Measurements from ENCODE around the gene ANKRD40.

GRCh38 chr17:50692448-50693035 lies 15.2 kb downstream of the ANKRD40 start:
- TF ChIP-seq SP1 (IDR thresholded peaks at IDR 0.05; ENCODE audit: low read depth, low read length) (no peak), CBX5 (IDR thresholded peaks at IDR 0.05; ENCODE audit: low read depth) (no peak), ZSCAN29 (IDR thresholded peaks at IDR 0.05) (no peak), KDM1A (IDR thresholded peaks at IDR 0.05; ENCODE audit: borderline replicate concordance) (no peak), MYC (IDR thresholded peaks at IDR 0.05; ENCODE audit: insufficient read depth, insufficient read length, insufficient replicate concordance, low read length, severe bottlenecking) (no peak), JUNB (IDR thresholded peaks at IDR 0.05) (no peak)
- TF ChIP-seq, protein P1, sequence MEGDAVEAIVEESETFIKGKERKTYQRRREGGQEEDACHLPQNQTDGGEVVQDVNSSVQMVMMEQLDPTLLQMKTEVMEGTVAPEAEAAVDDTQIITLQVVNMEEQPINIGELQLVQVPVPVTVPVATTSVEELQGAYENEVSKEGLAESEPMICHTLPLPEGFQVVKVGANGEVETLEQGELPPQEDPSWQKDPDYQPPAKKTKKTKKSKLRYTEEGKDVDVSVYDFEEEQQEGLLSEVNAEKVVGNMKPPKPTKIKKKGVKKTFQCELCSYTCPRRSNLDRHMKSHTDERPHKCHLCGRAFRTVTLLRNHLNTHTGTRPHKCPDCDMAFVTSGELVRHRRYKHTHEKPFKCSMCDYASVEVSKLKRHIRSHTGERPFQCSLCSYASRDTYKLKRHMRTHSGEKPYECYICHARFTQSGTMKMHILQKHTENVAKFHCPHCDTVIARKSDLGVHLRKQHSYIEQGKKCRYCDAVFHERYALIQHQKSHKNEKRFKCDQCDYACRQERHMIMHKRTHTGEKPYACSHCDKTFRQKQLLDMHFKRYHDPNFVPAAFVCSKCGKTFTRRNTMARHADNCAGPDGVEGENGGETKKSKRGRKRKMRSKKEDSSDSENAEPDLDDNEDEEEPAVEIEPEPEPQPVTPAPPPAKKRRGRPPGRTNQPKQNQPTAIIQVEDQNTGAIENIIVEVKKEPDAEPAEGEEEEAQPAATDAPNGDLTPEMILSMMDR (IDR thresholded peaks at IDR 0.05 in 2 of 3, conservative IDR thresholded peaks at IDR 0.05 in 1 of 3; ENCODE audit: control insufficient read depth in 2 of 3, extremely low read depth in 1 of 3, insufficient read depth in 1 of 3, low read depth in 3 of 3, low read length in 3 of 3) = no peak
